ENCODE results near the gene MAPK7. TPM values are rescaled to one million over a fixed set of nuclear protein-coding genes. Genes with fewer than 3 reads are reported as not detected.

MAPK7 gene
- total RNA-seq, 4 donors from 2014 or later, result 12.9 to 25.2 (median 21.9) TPM

DNA sequence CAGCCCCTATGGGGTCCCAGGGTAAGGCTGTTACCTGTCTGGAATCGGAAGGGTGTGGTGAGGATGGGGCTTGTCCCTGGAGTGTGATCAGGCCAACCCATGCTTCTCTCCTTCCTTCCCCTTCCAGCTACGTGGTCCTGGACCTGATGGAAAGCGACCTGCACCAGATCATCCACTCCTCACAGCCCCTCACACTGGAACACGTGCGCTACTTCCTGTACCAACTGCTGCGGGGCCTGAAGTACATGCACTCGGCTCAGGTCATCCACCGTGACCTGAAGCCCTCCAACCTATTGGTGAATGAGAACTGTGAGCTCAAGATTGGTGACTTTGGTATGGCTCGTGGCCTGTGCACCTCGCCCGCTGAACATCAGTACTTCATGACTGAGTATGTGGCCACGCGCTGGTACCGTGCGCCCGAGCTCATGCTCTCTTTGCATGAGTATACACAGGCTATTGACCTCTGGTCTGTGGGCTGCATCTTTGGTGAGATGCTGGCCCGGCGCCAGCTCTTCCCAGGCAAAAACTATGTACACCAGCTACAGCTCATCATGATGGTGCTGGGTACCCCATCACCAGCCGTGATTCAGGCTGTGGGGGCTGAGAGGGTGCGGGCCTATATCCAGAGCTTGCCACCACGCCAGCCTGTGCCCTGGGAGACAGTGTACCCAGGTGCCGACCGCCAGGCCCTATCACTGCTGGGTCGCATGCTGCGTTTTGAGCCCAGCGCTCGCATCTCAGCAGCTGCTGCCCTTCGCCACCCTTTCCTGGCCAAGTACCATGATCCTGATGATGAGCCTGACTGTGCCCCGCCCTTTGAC, 2.4 kb downstream of the MAPK7 start:
- ATAC-seq (ENCODE audit: low FRiP score), result no peak
- TF ChIP-seq, protein P1, sequence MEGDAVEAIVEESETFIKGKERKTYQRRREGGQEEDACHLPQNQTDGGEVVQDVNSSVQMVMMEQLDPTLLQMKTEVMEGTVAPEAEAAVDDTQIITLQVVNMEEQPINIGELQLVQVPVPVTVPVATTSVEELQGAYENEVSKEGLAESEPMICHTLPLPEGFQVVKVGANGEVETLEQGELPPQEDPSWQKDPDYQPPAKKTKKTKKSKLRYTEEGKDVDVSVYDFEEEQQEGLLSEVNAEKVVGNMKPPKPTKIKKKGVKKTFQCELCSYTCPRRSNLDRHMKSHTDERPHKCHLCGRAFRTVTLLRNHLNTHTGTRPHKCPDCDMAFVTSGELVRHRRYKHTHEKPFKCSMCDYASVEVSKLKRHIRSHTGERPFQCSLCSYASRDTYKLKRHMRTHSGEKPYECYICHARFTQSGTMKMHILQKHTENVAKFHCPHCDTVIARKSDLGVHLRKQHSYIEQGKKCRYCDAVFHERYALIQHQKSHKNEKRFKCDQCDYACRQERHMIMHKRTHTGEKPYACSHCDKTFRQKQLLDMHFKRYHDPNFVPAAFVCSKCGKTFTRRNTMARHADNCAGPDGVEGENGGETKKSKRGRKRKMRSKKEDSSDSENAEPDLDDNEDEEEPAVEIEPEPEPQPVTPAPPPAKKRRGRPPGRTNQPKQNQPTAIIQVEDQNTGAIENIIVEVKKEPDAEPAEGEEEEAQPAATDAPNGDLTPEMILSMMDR (IDR thresholded peaks at IDR 0.05), result no peak
- DNase-seq (ENCODE audit: low spot score), result peak; percentile 10

DNA sequence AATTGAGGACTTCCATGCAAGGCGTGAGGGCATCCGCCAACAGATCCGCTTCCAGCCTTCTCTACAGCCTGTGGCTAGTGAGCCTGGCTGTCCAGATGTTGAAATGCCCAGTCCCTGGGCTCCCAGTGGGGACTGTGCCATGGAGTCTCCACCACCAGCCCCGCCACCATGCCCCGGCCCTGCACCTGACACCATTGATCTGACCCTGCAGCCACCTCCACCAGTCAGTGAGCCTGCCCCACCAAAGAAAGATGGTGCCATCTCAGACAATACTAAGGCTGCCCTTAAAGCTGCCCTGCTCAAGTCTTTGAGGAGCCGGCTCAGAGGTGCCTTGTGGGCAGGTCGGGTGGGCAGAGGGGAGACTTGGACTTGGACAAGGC, 3.1 kb downstream of the MAPK7 start:
- TF ChIP-seq, protein P1 (IDR thresholded peaks at IDR 0.05), result no peak
- ATAC-seq (ENCODE audit: low FRiP score) (no peak), DNase-seq (ENCODE audit: low spot score) (peak; percentile 6)

DNA sequence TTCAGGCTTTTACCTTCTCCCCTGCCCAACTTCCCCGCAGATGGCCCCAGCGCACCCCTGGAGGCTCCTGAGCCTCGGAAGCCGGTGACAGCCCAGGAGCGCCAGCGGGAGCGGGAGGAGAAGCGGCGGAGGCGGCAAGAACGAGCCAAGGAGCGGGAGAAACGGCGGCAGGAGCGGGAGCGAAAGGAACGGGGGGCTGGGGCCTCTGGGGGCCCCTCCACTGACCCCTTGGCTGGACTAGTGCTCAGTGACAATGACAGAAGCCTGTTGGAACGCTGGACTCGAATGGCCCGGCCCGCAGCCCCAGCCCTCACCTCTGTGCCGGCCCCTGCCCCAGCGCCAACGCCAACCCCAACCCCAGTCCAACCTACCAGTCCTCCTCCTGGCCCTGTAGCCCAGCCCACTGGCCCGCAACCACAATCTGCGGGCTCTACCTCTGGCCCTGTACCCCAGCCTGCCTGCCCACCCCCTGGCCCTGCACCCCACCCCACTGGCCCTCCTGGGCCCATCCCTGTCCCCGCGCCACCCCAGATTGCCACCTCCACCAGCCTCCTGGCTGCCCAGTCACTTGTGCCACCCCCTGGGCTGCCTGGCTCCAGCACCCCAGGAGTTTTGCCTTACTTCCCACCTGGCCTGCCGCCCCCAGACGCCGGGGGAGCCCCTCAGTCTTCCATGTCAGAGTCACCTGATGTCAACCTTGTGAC, 3.6 kb downstream of the MAPK7 start:
- peak; percentile 8 for DNase-seq (ENCODE audit: low spot score)
- TF ChIP-seq, protein P1 (IDR thresholded peaks at IDR 0.05), result no peak
- no peak for ATAC-seq (ENCODE audit: low FRiP score)

DNA sequence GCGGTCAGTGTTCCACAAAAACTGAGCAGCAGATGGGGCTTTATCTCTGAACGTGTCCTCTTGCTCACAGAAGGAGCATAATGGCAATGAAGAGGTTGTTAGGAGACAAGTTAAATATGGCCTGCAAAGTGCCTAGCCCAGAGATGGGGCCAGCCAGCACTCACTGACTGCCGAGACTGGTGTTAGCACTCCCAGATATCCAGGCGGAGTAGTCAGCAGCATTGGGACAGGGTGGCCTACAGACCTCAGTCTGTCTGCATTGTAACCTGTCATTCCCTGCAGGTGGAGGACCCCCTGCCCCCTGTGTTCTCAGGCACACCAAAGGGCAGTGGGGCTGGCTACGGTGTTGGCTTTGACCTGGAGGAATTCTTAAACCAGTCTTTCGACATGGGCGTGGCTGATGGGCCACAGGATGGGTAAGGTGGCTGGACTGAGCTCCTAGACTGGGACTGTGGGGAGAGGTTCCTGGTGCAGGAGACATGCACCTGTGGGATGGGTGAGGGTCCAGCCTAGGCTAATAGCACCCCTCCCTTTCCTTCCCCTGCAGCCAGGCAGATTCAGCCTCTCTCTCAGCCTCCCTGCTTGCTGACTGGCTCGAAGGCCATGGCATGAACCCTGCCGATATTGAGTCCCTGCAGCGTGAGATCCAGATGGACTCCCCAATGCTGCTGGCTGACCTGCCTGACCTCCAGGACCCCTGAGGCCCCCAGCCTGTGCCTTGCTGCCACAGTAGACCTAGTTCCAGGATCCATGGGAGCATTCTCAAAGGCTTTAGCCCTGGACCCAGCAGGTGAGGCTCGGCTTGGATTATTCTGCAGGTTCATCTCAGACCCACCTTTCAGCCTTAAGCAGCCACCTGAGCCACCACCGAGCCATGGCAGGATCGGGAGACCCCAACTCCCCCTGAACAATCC, 4.5 kb downstream of the MAPK7 start:
- peak; percentile 11 for DNase-seq (ENCODE audit: low spot score)
- TF ChIP-seq, protein P1 (IDR thresholded peaks at IDR 0.05), result no peak
- ATAC-seq (ENCODE audit: low FRiP score), result no peak

DNA sequence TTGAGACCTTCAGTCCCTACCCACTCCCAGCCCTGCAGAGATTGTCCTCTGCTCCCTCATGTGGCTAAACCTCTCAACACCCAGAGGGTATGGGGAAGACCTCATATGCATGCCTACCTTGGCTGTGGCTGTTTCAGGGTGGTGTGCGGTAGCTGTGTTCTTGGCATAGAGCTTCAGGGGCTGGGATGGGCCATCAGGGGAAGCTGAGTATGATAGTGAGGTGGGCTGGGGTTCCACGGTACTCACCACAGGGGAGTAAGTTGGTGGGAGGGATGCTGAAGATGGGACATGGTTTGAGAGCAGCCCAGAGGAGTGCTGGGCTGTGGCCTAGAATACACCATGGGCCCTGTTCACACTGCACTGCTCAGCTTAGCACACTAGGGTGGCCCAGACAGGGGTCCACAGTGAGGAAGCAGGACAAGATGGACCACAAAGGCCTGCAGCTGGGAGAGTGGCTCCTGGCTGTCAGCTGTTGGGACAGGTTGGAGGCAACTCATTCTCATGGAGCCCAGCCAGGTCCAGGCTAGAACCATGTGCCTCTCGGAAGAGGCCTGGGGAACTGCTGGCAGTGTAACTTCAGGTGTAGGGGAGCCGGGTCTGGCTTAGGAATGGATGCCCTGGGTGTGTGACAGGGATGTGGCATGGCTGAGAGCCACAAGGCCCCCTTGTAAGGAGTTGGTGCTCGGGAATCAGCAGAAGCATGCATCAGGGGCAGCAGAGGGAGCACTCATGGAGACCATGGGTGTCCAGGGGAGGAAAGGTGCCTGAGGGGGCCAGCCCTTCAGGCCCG, 5.6 kb downstream of the MAPK7 start:
- TF ChIP-seq, protein P1 (IDR thresholded peaks at IDR 0.05), result no peak
- peak; percentile 18 for DNase-seq (ENCODE audit: low spot score)

DNA sequence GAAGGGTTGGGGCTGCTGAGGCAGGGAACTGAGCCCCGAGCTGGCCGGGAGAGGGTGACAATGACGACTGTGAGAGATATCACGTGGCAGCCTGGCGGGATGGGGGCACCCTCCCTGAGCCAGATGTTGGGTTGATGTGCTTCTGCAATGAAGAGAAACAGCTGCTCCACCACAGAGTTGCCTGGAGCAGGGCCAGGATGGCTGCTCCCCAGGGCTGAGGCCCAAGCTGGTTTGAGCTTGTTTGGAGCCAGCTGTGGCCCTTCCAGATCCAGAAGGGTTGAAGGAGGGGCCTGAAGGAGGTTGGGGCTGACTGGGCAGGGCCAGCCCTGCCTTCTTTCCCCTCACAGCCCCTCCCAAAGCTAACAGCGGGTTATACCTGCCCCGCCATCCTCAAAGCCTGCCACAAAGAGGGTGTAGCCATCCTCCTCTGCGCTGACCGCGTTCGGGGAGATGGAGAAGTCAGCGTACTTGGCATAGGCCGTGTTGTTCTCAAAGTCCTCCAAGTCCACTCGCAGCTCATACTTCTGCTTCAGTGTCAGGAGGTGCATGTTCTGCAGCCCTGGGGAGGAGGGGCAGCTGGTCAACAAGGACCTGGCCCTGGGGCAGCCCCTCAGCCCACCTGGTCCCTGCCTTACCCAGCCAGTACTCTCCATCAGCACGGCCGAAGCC, 6.6 kb downstream of the MAPK7 start:
- DNase-seq (ENCODE audit: low spot score), result peak; percentile 22
- no peak for ATAC-seq (ENCODE audit: low FRiP score)
- TF ChIP-seq, protein P1 (IDR thresholded peaks at IDR 0.05), result no peak

More for the DNA sequence above, 5.6 kb downstream of the MAPK7 start:
- ATAC-seq (ENCODE audit: low FRiP score), result no peak

Measured in omental fat pad (tissue), 4 donors.